Muscle layer of duodenum (tissue), 2 donors: ENCODE data around the gene SLC38A7.
"Not testable (repeated sequence)": the region's sequence is repeated elsewhere in the genome, so short reads cannot be mapped to it uniquely, and the experiment has no call there.

Experiments
- H3K27ac ChIP-seq: one replicate; pipeline ENCODE4 v1.7.0; 2013; ENCODE audit warnings: mild to moderate bottlenecking, low read length
- H3K27me3 ChIP-seq: one replicate; pipeline ENCODE4 v1.7.0; 2013; ENCODE audit warnings: low read depth, mild to moderate bottlenecking, control low read depth, low read length
- H3K36me3 ChIP-seq, 2 donors: one replicate each; pipeline ENCODE4 v1.7.0; 2013; ENCODE audit warnings: low read length in 2 of 2, control low read depth in 1 of 2, mild to moderate bottlenecking in 1 of 2; ENCODE audit not compliant: insufficient read depth in 2 of 2, control insufficient read depth in 1 of 2
- H3K4me1 ChIP-seq, 2 donors: one replicate each; pipeline ENCODE4 v1.7.0; 2013; ENCODE audit warnings: low read length in 2 of 2, mild to moderate bottlenecking in 2 of 2, control low read depth in 1 of 2, moderate library complexity in 1 of 2; ENCODE audit not compliant: insufficient read depth in 2 of 2, control insufficient read depth in 1 of 2
- H3K4me3 ChIP-seq, 2 donors: one replicate each; pipeline ENCODE4 v1.7.0; 2013; ENCODE audit warnings: low read length in 2 of 2, low read depth in 1 of 2, mild to moderate bottlenecking in 1 of 2
- H3K9me3 ChIP-seq, 2 donors: one replicate each; pipeline ENCODE4 v1.7.0; 2013; ENCODE audit warnings: low read length in 2 of 2, control low read depth in 1 of 2, mild to moderate bottlenecking in 1 of 2; ENCODE audit not compliant: control insufficient read depth in 1 of 2
- donor health status: healthy.

The SLC38A7 gene

DNA sequence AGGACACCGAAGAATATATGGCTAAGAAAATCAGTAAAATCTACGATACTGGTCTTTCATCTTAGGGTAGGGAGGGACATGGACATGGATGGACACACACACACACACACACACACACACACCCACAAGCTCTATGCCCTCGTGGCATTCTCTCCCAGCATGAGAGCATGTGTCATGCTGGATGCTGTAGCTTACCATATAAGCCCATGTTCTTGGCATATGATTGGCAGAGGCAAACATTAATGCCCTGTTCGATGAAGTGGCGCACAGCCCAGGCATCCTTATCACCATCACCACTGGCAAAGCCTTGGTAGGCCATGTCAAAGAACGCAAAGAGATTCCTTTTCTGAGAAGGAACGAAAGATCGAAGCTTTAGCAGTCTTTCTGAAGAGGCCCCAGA lies 31.9 kb upstream of the SLC38A7 start:
- Histone ChIP-seq H3K4me1 (no peaks in the 10 kb centered on the region), H3K27me3 (no peaks in the 10 kb centered on the region), H3K9me3 (no peaks in the 10 kb centered on the region), H3K36me3 (peaks cover 38 to 78% of the 10 kb centered on the region in 2 donors), H3K4me3 (no peak overlapping the region), H3K27ac (no peak overlapping the region)

DNA sequence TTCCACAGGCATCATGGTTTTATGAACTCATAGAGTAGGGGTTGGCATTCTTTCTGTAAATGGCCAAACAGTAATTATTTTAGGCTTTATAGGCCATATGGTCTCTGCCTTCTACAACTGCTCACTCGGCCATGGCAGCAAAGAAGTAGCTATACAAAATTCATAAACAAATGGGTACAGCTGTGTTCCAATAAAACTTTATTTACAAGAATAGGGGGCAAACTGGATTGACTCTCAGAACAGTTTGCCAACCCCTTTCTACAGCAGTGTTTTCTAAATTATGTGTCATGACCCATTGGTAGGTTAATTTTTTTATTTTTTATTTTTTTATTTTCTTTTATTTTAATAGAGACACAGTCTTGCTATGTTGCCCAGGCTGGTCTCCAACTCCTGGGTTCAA lies 29.2 kb upstream of the SLC38A7 start:
- H3K36me3 ChIP-seq, result peaks cover 26 to 61% of the 10 kb centered on the region in 2 donors
- H3K4me1 ChIP-seq, result no peaks in the 10 kb centered on the region
- H3K4me3 ChIP-seq, result no peak overlapping the region
- no peaks in the 10 kb centered on the region for H3K27me3 ChIP-seq
- no peaks in the 10 kb centered on the region for H3K9me3 ChIP-seq
- no peak overlapping the region for H3K27ac ChIP-seq

DNA sequence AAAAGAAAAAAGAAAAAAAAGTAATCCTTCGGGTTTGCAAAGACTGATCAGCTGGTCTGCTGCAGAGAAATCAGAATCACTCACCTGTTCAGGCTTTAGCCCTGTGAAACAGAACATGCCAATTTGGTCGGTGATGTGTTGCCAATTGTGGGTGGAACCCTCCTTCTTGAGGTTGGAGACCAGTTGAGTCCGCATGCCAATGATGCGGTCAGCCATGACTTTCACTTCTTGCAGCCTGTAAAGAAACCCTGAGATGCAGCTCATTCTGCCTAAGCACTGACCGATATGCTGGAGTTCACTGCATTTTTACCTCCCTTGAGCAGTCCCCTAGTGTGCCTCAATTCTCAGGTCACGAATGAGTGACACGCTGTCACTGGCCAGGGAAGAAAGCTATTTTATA lies 24.8 kb upstream of the SLC38A7 start:
- Histone ChIP-seq H3K27ac (no peak overlapping the region), H3K4me1 (no peaks in the 10 kb centered on the region), H3K27me3 (no peaks in the 10 kb centered on the region), H3K4me3 (no peak overlapping the region), H3K36me3 (peaks cover 13 to 46% of the 10 kb centered on the region in 2 donors), H3K9me3 (no peaks in the 10 kb centered on the region)

DNA sequence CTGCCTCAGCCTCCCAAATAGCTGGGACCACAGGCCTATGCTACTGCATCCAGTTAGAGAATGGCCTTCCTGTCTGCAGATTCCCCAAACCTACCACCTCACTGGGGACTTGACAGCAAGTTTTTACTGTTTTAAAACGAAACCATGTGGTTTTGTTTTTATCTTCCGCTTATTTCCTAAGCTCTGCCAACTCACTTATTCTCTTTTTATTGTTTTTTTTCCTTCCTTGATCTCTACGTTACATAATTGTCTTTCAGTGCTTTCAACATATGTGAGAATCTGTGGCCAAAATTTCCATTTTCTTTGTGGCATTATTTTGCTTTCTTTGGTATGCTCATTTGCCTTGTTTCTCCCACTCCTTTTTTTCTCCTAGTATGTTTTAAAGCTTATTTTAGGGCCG lies 14.6 kb upstream of the SLC38A7 start:
- Histone ChIP-seq H3K4me3 (no peak overlapping the region), H3K4me1 (no peaks in the 10 kb centered on the region), H3K9me3 (no peaks in the 10 kb centered on the region), H3K27ac (no peak overlapping the region), H3K27me3 (no peaks in the 10 kb centered on the region), H3K36me3 (no peaks in the 10 kb centered on the region)

DNA sequence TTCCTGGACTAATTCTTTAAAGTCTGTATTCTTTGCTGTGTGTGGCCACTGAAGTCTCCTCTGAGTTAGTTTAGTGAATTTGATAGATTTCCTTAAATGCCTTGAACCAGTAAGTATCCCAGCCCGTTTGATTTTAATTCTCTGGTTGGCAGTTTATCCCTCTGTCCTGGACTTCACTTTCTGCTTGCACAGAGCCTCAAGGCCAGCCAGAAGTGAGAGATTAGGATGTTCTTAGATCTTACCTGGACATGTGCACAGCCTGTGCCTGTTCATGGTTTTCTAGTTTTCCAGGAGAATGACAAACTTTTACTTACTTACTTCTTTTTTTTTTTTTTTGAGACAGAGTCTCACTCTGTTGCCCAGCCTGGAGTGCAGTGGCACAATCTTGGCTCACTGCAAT lies 10.8 kb upstream of the SLC38A7 start:
- no peak overlapping the region for H3K27ac ChIP-seq
- no peaks in the 10 kb centered on the region for H3K36me3 ChIP-seq
- no peaks in the 10 kb centered on the region for H3K27me3 ChIP-seq
- H3K9me3 ChIP-seq, result no peaks in the 10 kb centered on the region
- H3K4me3 ChIP-seq, result no peak overlapping the region
- H3K4me1 ChIP-seq, result no peaks in the 10 kb centered on the region

DNA sequence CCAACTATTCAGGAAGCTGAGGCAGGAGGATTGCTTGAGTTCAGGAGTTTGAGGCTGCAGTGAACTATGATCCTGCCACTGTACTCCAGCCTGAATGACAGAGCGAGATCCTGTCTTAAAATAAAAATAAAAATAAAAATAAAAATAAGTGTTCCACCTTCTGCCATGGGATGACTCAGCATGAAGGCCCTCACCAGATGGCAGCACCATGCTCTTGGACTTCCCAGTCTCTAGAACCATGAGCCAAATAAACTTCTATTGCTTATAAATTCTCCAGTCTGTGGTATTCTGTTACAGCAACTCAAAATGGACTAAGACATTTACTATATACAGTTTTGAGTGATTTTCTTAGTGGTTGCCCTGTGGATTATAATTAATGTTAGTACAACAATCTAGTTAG lies 7.9 kb upstream of the SLC38A7 start:
- no peak overlapping the region for H3K27ac ChIP-seq
- no peaks in the 10 kb centered on the region for H3K4me1 ChIP-seq
- no peak overlapping the region for H3K4me3 ChIP-seq
- no peaks in the 10 kb centered on the region for H3K36me3 ChIP-seq
- H3K27me3 ChIP-seq, result no peaks in the 10 kb centered on the region
- H3K9me3 ChIP-seq, result no peaks in the 10 kb centered on the region

DNA sequence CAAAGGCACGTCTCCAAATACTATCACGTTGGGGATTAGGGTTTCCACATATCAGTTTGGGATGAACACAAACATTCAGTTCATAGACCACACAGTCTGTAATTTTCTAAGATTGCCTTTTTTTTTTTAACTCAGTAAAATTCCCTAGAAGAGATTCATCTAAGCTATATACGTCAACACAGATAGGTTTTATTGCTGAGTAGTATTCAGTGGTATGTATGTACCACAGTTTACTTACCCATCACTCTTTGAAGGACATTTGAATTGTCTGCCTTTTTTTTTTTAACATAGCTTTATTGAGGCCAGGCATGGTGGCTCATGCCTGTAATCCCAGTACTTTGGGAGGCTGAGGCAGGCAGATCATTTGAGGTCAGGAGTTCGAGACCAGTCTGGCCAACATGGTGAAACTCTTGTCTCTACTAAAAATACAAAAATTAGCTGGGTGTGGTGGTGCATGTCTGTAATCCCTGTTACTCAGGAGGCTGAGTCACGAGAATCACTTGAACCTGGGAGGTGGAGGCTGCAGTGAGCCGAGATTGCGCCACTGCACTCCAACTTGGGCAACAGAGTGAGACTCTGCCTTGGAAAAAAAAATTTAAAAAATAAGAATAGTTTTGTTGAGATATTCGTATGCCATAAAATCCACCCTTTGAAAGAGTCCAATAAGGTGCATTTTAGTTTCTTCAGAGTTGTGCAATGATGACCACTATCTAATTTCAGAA lies 2.6 kb upstream of the SLC38A7 start:
- H3K27ac ChIP-seq, H3K9me3 ChIP-seq, H3K4me3 ChIP-seq, H3K36me3 ChIP-seq, H3K27me3 ChIP-seq: not testable (repeated sequence)
- peaks cover 5 to 13% of the 10 kb centered on the region in 2 donors for H3K4me1 ChIP-seq

DNA sequence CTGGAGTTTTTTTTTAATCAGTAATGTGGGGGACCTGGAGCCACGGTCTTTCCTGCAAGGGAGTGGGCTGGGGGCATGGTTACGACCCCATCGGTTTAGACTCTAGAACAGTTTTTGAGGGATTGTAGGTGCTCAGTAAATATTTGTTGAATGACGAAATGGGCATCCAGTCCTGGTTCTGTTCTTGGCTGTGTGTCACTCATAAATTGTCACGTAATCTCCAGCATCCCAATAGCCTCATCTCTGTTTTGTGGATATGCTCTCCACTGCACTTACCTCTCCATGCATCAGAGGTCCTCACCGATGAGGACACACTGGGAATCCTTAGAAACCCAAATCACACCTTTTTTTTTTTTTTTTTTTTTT lies 497 bp upstream of the SLC38A7 start:
- Histone ChIP-seq H3K36me3 (peaks cover 2 to 3% of the 10 kb centered on the region in 2 donors), H3K27me3 (no peaks in the 10 kb centered on the region), H3K9me3 (no peaks in the 10 kb centered on the region), H3K4me3 (peak overlapping the region; percentile 85 to 89), H3K27ac (no peak overlapping the region), H3K4me1 (peaks cover 5 to 13% of the 10 kb centered on the region in 2 donors)

DNA sequence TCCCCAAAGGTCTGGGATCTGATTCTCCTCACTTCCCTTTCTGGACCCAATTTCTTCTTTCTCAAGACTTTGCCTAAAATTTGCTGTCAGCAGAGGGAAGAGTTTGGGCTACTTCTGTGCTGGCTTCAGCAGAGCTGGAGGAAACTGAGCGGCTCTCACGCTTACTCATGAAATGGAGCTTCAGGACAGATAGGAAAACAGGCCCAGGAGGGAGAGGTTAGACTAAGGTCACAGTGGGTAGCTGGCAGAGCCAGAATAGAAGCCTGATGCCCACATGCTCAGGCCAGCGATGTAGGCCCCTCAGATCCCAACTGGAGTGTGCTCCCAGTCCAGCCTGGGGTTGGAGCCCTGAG lies 593 bp downstream of the SLC38A7 start:
- Histone ChIP-seq H3K4me3 (peak overlapping the region; percentile 85 to 89), H3K36me3 (peaks cover 5 to 9% of the 10 kb centered on the region in 2 donors), H3K27ac (peak overlapping the region; percentile 60), H3K9me3 (no peaks in the 10 kb centered on the region), H3K27me3 (no peaks in the 10 kb centered on the region), H3K4me1 (peaks cover 5 to 13% of the 10 kb centered on the region in 2 donors)

DNA sequence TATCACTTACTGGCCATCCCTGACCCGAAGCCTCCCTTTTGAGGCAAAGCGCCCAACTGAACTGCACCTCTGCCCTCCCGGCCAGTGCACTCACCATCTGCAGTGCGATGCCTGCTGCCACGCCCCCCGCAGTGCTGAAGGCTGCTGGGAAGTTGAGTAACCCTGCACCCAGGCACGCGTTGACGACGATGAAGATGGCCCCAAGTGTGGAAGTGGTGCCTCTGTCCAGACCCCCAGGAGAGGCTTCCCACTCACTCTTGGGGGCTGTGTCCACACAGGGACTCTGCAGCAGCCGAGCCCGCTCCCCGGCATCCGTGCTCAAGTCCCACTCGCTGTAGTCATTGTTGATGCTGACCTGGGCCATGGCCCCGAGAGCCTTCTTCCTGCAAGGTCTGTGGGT lies 4.8 kb downstream of the SLC38A7 start:
- Histone ChIP-seq H3K27ac (no peak overlapping the region), H3K4me1 (peaks cover 5 to 13% of the 10 kb centered on the region in 2 donors), H3K9me3 (no peaks in the 10 kb centered on the region), H3K27me3 (no peaks in the 10 kb centered on the region), H3K4me3 (no peak overlapping the region), H3K36me3 (peaks cover 27 to 32% of the 10 kb centered on the region in 2 donors)

DNA sequence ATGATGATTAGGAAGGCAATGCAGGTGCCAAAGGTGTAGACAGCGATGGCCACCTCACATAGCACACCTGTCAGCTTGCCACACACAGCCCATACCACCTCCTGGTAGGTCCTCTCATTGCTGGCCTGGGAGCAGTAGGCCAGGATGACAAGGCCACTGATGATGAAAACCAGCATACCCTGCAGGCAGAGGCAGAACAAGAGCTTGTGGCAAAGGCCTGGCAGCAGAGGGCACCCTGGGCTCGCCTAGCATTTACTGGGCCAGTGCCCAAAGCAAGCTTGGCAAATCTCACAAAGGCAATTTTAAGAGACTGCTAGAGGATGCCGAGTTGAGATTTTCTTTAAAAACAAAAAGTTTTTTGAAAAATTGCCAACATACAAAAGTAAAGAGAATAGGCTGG lies 5.9 kb downstream of the SLC38A7 start:
- H3K27ac ChIP-seq, result no peak overlapping the region
- H3K4me3 ChIP-seq, result no peak overlapping the region
- H3K27me3 ChIP-seq, result no peaks in the 10 kb centered on the region
- H3K9me3 ChIP-seq, result no peaks in the 10 kb centered on the region
- H3K4me1 ChIP-seq, result peaks cover 4 to 9% of the 10 kb centered on the region in 2 donors
- H3K36me3 ChIP-seq, result peaks cover 27 to 33% of the 10 kb centered on the region in 2 donors

DNA sequence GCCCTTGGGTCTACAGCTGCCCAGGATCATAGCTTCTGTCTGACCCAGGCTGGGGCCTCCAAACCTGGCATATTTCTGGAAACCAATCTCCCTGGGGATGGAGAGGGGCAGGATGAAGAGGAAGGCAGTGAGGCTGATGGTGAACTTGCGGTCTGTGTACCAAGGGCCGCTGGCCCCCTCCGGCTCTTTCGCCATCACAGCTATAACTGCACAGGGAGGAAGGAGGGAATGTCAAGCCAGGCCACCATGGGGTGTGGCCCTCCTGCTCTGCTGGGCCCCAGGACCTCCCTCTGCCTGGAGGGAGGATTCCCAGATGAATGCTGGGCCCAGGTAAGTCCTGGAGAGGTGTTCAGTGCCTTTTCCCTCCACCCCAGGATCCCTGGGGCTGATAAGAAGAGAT lies 6.3 kb downstream of the SLC38A7 start:
- H3K36me3 ChIP-seq, result peaks cover 27 to 33% of the 10 kb centered on the region in 2 donors
- no peak overlapping the region for H3K27ac ChIP-seq
- H3K4me1 ChIP-seq, result peaks cover 0 to 4% of the 10 kb centered on the region in 2 donors
- no peak overlapping the region for H3K4me3 ChIP-seq
- no peaks in the 10 kb centered on the region for H3K27me3 ChIP-seq
- no peaks in the 10 kb centered on the region for H3K9me3 ChIP-seq
